ENCODE results near the gene SSTR3. TPM values are rescaled to one million over a fixed set of nuclear protein-coding genes. Genes with fewer than 3 reads are reported as not detected.

The SSTR3 gene
- total and polyA plus RNA-seq, 2 donors (not counting 1 experiment from before 2014, with no cell fraction given), result not detected

DNA sequence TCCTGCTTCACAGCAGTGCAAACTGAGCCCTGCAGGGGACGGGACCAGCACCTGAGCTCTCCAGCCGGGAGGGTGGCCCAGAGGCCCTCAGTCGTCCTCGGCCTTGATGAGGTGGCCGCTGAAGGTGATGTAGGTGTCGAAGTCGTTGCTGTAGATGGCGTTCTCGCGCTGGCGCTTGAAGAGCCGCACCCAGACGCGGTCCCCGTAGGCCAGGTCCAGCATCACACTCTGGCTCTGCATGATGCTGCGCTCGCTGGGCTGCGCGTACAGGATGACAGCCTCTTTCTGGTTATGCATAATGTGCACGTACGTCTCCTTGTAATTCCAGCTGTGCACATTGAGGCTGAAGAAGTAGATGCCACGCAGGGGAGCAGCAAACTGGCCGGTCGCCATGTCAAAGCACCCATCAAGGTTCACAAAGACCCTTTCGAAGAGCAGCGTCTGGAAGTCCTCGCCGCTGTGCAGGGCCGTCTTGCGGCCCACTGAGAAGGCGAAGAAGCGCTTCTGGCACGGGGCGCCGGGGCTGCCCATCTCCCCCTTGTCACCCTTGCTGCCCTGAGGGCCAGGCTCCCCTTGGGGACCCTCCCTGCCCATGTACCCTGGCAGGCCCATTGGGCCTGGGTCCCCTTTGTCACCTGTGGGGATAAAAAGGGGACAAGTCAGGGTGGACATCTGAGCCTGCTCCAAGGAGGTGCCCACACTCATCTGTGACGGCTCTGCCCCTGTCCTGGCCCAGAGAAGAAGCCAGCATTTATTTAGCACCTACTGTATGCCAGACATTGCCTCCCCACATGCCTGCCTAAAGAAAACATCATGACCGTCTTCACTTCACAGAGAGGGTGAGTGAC is 30.0 kb downstream of the SSTR3 start:
- Histone ChIP-seq H3K4me3 (replicated peaks in 1 of 4; ENCODE audit: control extremely low read depth in 1 of 4, insufficient read depth in 1 of 4, low read depth in 3 of 4, low read length in 4 of 4) (no peak overlapping the region), H3K4me1 (ENCODE audit: control insufficient read depth, extremely low read depth, insufficient read depth, low read length) (peaks cover 3% of the 10 kb centered on the region), H3K9me3 (ENCODE audit: control insufficient read depth, insufficient read depth, low read depth, low read length) (no peaks in the 10 kb centered on the region), H3K9ac (ENCODE audit: insufficient read depth, low read length) (no peak overlapping the region), H3K27ac (ENCODE audit: insufficient read depth, low read length) (no peak overlapping the region), H3K36me3 (ENCODE audit: control insufficient read depth, insufficient read depth, low read length) (peaks cover 2% of the 10 kb centered on the region), H2AFZ (ENCODE audit: low read length) (no peak overlapping the region), H3K27me3 (ENCODE audit: control insufficient read depth, insufficient read depth, low read length) (no peaks in the 10 kb centered on the region), H3K4me2 (ENCODE audit: extremely low read depth, insufficient read depth, low read length) (no peak overlapping the region), H3K79me2 (ENCODE audit: control insufficient read depth, insufficient read depth, low read length) (no peaks in the 10 kb centered on the region), H4K20me1 (ENCODE audit: control insufficient read depth, extremely low read depth, insufficient read depth, low read length) (peaks cover 2% of the 10 kb centered on the region)
- TF ChIP-seq, protein P1, sequence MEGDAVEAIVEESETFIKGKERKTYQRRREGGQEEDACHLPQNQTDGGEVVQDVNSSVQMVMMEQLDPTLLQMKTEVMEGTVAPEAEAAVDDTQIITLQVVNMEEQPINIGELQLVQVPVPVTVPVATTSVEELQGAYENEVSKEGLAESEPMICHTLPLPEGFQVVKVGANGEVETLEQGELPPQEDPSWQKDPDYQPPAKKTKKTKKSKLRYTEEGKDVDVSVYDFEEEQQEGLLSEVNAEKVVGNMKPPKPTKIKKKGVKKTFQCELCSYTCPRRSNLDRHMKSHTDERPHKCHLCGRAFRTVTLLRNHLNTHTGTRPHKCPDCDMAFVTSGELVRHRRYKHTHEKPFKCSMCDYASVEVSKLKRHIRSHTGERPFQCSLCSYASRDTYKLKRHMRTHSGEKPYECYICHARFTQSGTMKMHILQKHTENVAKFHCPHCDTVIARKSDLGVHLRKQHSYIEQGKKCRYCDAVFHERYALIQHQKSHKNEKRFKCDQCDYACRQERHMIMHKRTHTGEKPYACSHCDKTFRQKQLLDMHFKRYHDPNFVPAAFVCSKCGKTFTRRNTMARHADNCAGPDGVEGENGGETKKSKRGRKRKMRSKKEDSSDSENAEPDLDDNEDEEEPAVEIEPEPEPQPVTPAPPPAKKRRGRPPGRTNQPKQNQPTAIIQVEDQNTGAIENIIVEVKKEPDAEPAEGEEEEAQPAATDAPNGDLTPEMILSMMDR (conservative IDR thresholded peaks at IDR 0.05 in 1 of 2, IDR thresholded peaks at IDR 0.05 in 1 of 2; ENCODE audit: low read depth in 1 of 2, low read length in 2 of 2), result no peak
- TF ChIP-seq EZH2 (IDR thresholded peaks at IDR 0.05; ENCODE audit: low read length, missing control alignments), result no peak
- DNase-seq (ENCODE audit: low read depth in 2 of 2), result no peak

DNA sequence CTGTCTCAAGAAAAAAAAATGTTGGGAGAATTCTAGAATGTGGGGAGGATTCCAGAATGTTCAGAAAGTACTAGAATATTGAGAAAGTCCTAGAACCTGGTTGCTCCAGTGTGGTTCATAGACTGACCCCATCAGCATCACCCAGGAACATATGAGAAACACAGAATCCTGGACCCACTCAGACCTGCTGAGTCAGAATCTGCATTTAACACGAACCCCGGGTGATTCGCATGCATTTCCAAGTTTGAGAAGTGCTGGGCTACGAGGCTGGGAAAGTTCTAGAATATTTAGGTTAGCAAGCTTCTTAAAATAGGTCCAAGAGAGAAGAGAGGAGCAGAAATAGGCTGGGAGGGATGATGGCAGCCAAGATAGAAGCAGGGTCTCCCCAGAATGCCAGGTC is 30.6 kb downstream of the SSTR3 start:
- H2AFZ ChIP-seq (ENCODE audit: low read length), result no peak overlapping the region
- no peak for DNase-seq (ENCODE audit: low read depth in 2 of 2)
- peaks cover 2% of the 10 kb centered on the region for H3K36me3 ChIP-seq (ENCODE audit: control insufficient read depth, insufficient read depth, low read length)
- TF ChIP-seq, protein P1 (conservative IDR thresholded peaks at IDR 0.05 in 1 of 2, IDR thresholded peaks at IDR 0.05 in 1 of 2; ENCODE audit: low read depth in 1 of 2, low read length in 2 of 2), result no peak
- TF ChIP-seq EZH2 (IDR thresholded peaks at IDR 0.05; ENCODE audit: low read length, missing control alignments), result no peak
- peaks cover 2% of the 10 kb centered on the region for H4K20me1 ChIP-seq (ENCODE audit: control insufficient read depth, extremely low read depth, insufficient read depth, low read length)
- H3K9ac ChIP-seq (ENCODE audit: insufficient read depth, low read length), result no peak overlapping the region
- no peaks in the 10 kb centered on the region for H3K9me3 ChIP-seq (ENCODE audit: control insufficient read depth, insufficient read depth, low read depth, low read length)
- H3K27me3 ChIP-seq (ENCODE audit: control insufficient read depth, insufficient read depth, low read length), result no peaks in the 10 kb centered on the region
- H3K4me1 ChIP-seq (ENCODE audit: control insufficient read depth, extremely low read depth, insufficient read depth, low read length), result peaks cover 6% of the 10 kb centered on the region
- H3K4me2 ChIP-seq (ENCODE audit: extremely low read depth, insufficient read depth, low read length), result no peak overlapping the region
- no peaks in the 10 kb centered on the region for H3K79me2 ChIP-seq (ENCODE audit: control insufficient read depth, insufficient read depth, low read length)
- H3K4me3 ChIP-seq (replicated peaks in 1 of 4; ENCODE audit: control extremely low read depth in 1 of 4, insufficient read depth in 1 of 4, low read depth in 3 of 4, low read length in 4 of 4), result no peak overlapping the region
- H3K27ac ChIP-seq (ENCODE audit: insufficient read depth, low read length), result no peak overlapping the region

DNA sequence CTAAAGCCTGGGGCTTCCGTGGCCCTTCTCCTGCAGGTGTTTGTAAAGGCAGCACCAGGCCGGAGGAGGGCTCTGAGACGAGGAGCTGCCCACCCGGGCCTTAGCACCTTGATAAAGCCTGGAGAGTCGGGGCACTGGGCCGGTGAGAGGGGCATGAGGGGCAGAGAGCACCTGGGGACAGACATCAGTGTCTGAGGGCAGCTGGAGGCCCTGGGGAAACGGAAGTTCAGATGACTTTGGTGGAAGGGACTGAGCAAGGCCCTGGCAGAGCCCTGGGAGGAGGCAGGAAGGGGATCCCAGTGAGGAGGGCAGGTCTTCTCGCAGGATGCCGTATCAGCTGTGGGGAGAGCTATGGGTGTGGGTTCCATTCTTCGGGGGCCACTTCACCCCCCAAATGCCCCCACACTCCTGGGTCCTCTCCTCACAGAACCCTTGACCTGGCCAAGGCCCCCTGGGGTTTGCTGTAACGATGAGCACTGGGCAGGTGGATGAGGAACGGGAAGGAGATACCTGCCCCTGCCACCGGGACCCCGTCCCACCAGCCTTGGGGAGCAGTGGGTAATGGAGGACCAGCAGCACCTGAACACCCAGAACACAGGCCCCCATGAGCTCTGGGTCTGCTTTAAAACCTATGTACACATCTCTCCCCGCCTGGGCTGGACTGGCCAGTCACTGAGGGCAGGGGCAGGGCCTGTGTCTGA is 31.6 kb downstream of the SSTR3 start:
- Histone ChIP-seq H4K20me1 (ENCODE audit: control insufficient read depth, extremely low read depth, insufficient read depth, low read length) (peaks cover 2% of the 10 kb centered on the region), H3K4me1 (ENCODE audit: control insufficient read depth, extremely low read depth, insufficient read depth, low read length) (peaks cover 14% of the 10 kb centered on the region), H3K9ac (ENCODE audit: insufficient read depth, low read length) (no peak overlapping the region), H3K9me3 (ENCODE audit: control insufficient read depth, insufficient read depth, low read depth, low read length) (no peaks in the 10 kb centered on the region), H3K36me3 (ENCODE audit: control insufficient read depth, insufficient read depth, low read length) (peaks cover 2% of the 10 kb centered on the region), H3K4me3 (replicated peaks in 1 of 4; ENCODE audit: control extremely low read depth in 1 of 4, insufficient read depth in 1 of 4, low read depth in 3 of 4, low read length in 4 of 4) (no peak overlapping the region), H2AFZ (ENCODE audit: low read length) (no peak overlapping the region), H3K79me2 (ENCODE audit: control insufficient read depth, insufficient read depth, low read length) (no peaks in the 10 kb centered on the region), H3K4me2 (ENCODE audit: extremely low read depth, insufficient read depth, low read length) (no peak overlapping the region), H3K27me3 (ENCODE audit: control insufficient read depth, insufficient read depth, low read length) (no peaks in the 10 kb centered on the region), H3K27ac (ENCODE audit: insufficient read depth, low read length) (no peak overlapping the region)
- no peak for DNase-seq (ENCODE audit: low read depth in 2 of 2)
- no peak for TF ChIP-seq EZH2 (IDR thresholded peaks at IDR 0.05; ENCODE audit: low read length, missing control alignments)
- TF ChIP-seq, protein P1 (conservative IDR thresholded peaks at IDR 0.05 in 1 of 2, IDR thresholded peaks at IDR 0.05 in 1 of 2; ENCODE audit: low read depth in 1 of 2, low read length in 2 of 2), result no peak
